Measurements from ENCODE around the gene DUSP6. TPM values are rescaled to one million over a fixed set of nuclear protein-coding genes. Genes with fewer than 3 reads are reported as not detected.

Gene DUSP6
- total and polyA plus RNA-seq, 8 donors, result 115 to 333 (median 202) TPM

- Histone ChIP-seq H3K4me3 (no peak overlapping the region), H3K27me3 (no peaks in the 10 kb centered on the region), H3K9me3 (no peaks in the 10 kb centered on the region), H3K4me1 (no peaks in the 10 kb centered on the region), H3K36me3 (no peaks in the 10 kb centered on the region), H3K27ac (no peak overlapping the region)
- TF ChIP-seq CTCF (IDR thresholded peaks at IDR 0.05), result no peak
- no peak for DNase-seq
- ATAC-seq, result no peak
- intact Hi-C loops (cut with DNase I), result no loop called here
These were observed 11.8 kb upstream of the DUSP6 start for GRCh38 chr12:89364058-89364457.

- ATAC-seq, result no peak
- no peak overlapping the region for H3K27ac ChIP-seq
- no peaks in the 10 kb centered on the region for H3K4me1 ChIP-seq
- H3K36me3 ChIP-seq, result no peaks in the 10 kb centered on the region
- no peak for DNase-seq
- no peaks in the 10 kb centered on the region for H3K27me3 ChIP-seq
- no peak for TF ChIP-seq CTCF (IDR thresholded peaks at IDR 0.05)
- H3K9me3 ChIP-seq, result no peaks in the 10 kb centered on the region
- no peak overlapping the region for H3K4me3 ChIP-seq
- intact Hi-C loops (cut with DNase I), result no loop called here
These were observed 11.3 kb upstream of the DUSP6 start for GRCh38 chr12:89363582-89363981.

- no peaks in the 10 kb centered on the region for H3K9me3 ChIP-seq
- DNase-seq (no peak), ATAC-seq (no peak)
- H3K4me1 ChIP-seq, result peaks cover 0 to 2% of the 10 kb centered on the region in 2 donors
- H3K27ac ChIP-seq, result no peak overlapping the region
- intact Hi-C loops (cut with DNase I), result no loop called here
- no peak for TF ChIP-seq CTCF (IDR thresholded peaks at IDR 0.05)
- no peak overlapping the region for H3K4me3 ChIP-seq
- no peaks in the 10 kb centered on the region for H3K36me3 ChIP-seq
- H3K27me3 ChIP-seq, result no peaks in the 10 kb centered on the region
These were observed 10.8 kb upstream of the DUSP6 start for GRCh38 chr12:89363084-89363483.

GRCh38 chr12:89359615-89360014 is 7.3 kb upstream of the DUSP6 start:
- Histone ChIP-seq H3K4me3 (no peak overlapping the region), H3K4me1 (peaks cover 7 to 30% of the 10 kb centered on the region in 2 donors), H3K27me3 (no peaks in the 10 kb centered on the region), H3K27ac (no peak overlapping the region), H3K9me3 (no peaks in the 10 kb centered on the region), H3K36me3 (no peaks in the 10 kb centered on the region)
- ATAC-seq, result no peak
- intact Hi-C loops (cut with DNase I), result no loop called here
- no peak for TF ChIP-seq CTCF (IDR thresholded peaks at IDR 0.05)
- no peak for DNase-seq

GRCh38 chr12:89358805-89359204 is 6.5 kb upstream of the DUSP6 start:
- Histone ChIP-seq H3K27me3 (no peaks in the 10 kb centered on the region), H3K4me1 (peaks cover 7 to 30% of the 10 kb centered on the region in 2 donors), H3K4me3 (no peak overlapping the region), H3K27ac (no peak overlapping the region), H3K36me3 (no peaks in the 10 kb centered on the region), H3K9me3 (no peaks in the 10 kb centered on the region)
- no peak for ATAC-seq
- TF ChIP-seq CTCF (IDR thresholded peaks at IDR 0.05), result no peak
- intact Hi-C loops (cut with DNase I), result no loop called here
- DNase-seq, result no peak

Measured in left lung (tissue), 10 donors.